CD4-positive, alpha-beta T cell (primary cell): ENCODE results near the gene ISOC2. TPM values are rescaled to one million over a fixed set of nuclear protein-coding genes. Genes with fewer than 3 reads are reported as not detected.
"Not testable (repeated sequence)": the region's sequence is repeated elsewhere in the genome, so short reads cannot be mapped to it uniquely, and the experiment has no call there.

Experiments
- ATAC-seq: fragments of 200-7000 bp; cut with Tn5 transposase; one replicate; pipeline ENCODE4 v1.10.0; 2022; ENCODE audit warnings: mild to moderate bottlenecking; ENCODE audit not compliant: poor library complexity
- CTCF ChIA-PET: fragments of 350-600 bp; sonication (Branson Sonifier 250); formaldehyde crosslinking; loops from one replicate; lab custom pipeline; 2021; ENCODE audit warnings: antibody characterized with exemption, inconsistent platforms; lab: Charles Lee
- POLR2A ChIA-PET: fragments of 350-600 bp; sonication (Branson Sonifier 250); formaldehyde crosslinking; loops from one replicate; lab custom pipeline; 2021; ENCODE audit warnings: antibody characterized with exemption, inconsistent platforms; lab: Charles Lee
- DNase-seq, 14 experiments: peaks; one replicate each; pipeline ENCODE4 v3.0.0-alpha.2; 2013 to 2020; ENCODE audit warnings: mixed read lengths in 2 of 14
- H3K27ac ChIP-seq, 2 donors: one replicate each; pipeline versions ENCODE4 v1.5.1 to v1.7.0; 2013; ENCODE audit warnings: low read length in 2 of 2, low read depth in 1 of 2, mild to moderate bottlenecking in 1 of 2
- H3K27me3 ChIP-seq, 2 experiments: 1 replicate in 1 of 2; 2 replicates in 1 of 2; pipeline versions ENCODE4 v1.6.1 to v1.7.0; 2013; ENCODE audit warnings: low read length in 2 of 2, control low read depth in 1 of 2, mild to moderate bottlenecking in 1 of 2, moderate library complexity in 1 of 2; ENCODE audit not compliant: insufficient read depth in 2 of 2, control insufficient read depth in 1 of 2
- H3K36me3 ChIP-seq: one replicate; pipeline ENCODE4 v1.6.1; 2013; ENCODE audit warnings: low read length, control low read depth; ENCODE audit not compliant: insufficient read depth
- H3K4me1 ChIP-seq: one replicate; pipeline ENCODE4 v1.6.1; 2013; ENCODE audit warnings: low read length, control low read depth; ENCODE audit not compliant: insufficient read depth
- H3K4me3 ChIP-seq: one replicate; pipeline ENCODE4 v1.5.1; 2013; ENCODE audit warnings: mild to moderate bottlenecking, low read length, moderate library complexity
- H3K9me3 ChIP-seq, 2 experiments: 1 replicate in 1 of 2; 2 replicates in 1 of 2; pipeline versions ENCODE4 v1.6.1 to v1.7.0; 2013; ENCODE audit warnings: low read length in 2 of 2, mild to moderate bottlenecking in 2 of 2, control low read depth in 1 of 2, moderate library complexity in 1 of 2; ENCODE audit not compliant: control insufficient read depth in 1 of 2, insufficient read depth in 1 of 2
- H3K27ac Mint-ChIP-seq: one replicate; pipeline ENCODE4 v1.8.0; 2020; ENCODE audit warnings: mixed read lengths
- H3K27me3 Mint-ChIP-seq: one replicate; pipeline ENCODE4 v1.8.0; 2021; ENCODE audit warnings: mixed read lengths
- H3K36me3 Mint-ChIP-seq: one replicate; pipeline ENCODE4 v1.8.0; 2021; ENCODE audit warnings: low read depth, mixed read lengths
- H3K4me1 Mint-ChIP-seq: one replicate; pipeline ENCODE4 v1.8.0; 2021; ENCODE audit warnings: low read depth, mixed read lengths
- H3K4me3 Mint-ChIP-seq: one replicate; pipeline ENCODE4 v1.8.0; 2020; ENCODE audit warnings: mild to moderate bottlenecking, mixed read lengths
- H3K9me3 Mint-ChIP-seq: one replicate; pipeline ENCODE4 v1.8.0; 2020; ENCODE audit warnings: mixed read lengths
- intact Hi-C, 2 experiments: fragments of 100-400 bp; cut with DNase I in 1 of 2; cut with micrococcal nuclease in 1 of 2; formaldehyde crosslinking; loops; one replicate each; pipeline versions ENCODE4 v1.15.1 to v1.9.0; 2023 to 2025; cut with DNase I, micrococcal nuclease
- total RNA-seq, 174 experiments: library from RNA in 2 of 174; stranded (reverse) in 2 of 174; gene quantifications; one replicate each; pipeline ENCODE4 v1.2.3 and lab custom pipeline; 2021 to 2026
- TF ChIP-seq, protein P1 (sequence below): fragments of 200-600 bp; IDR thresholded peaks from one replicate; pipeline ENCODE4 v1.8.0; 2022; ENCODE audit warnings: antibody characterized with exemption, mild to moderate bottlenecking

The ISOC2 gene
- total RNA-seq, 2 experiments from 2014 or later: 1.5 to 2.2 TPM

DNA sequence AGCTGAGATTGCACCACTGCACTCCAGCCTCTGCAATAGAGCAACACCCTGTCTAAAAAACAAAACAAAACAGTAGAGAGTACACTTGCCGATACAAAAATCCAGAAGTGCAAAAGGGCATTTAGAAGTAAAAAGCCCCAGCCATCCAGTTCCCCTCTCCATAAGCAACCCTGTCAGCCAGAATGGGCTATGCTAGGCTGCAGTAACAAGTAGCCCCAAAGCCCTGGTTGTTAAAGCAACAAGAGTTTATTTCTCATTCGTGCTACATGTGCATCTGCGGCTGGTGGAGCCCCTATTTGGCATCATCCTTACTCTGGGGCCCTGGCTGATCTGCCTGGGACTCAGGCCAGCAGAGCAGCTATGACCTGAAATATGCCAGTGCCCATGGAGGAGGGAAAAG is 36.9 kb downstream of the ISOC2 start:
- Histone ChIP-seq H3K4me3 (no peak overlapping the region), H3K27me3 (peaks cover 7 to 8% of the 10 kb centered on the region in 2 experiments), H3K36me3 (no peaks in the 10 kb centered on the region), H3K27ac (no peak overlapping the region), H3K4me1 (peaks cover 23% of the 10 kb centered on the region), H3K9me3 (peaks cover 0 to 4% of the 10 kb centered on the region in 2 experiments)
- intact Hi-C loops: no loop called here
- ChIA-PET POLR2A (no interaction called here), CTCF (no interaction called here)
- ATAC-seq (no peak), DNase-seq (no peak)
- peaks cover 11% of the 10 kb centered on the region for H3K27me3 Mint-ChIP-seq
- TF ChIP-seq, protein P1, sequence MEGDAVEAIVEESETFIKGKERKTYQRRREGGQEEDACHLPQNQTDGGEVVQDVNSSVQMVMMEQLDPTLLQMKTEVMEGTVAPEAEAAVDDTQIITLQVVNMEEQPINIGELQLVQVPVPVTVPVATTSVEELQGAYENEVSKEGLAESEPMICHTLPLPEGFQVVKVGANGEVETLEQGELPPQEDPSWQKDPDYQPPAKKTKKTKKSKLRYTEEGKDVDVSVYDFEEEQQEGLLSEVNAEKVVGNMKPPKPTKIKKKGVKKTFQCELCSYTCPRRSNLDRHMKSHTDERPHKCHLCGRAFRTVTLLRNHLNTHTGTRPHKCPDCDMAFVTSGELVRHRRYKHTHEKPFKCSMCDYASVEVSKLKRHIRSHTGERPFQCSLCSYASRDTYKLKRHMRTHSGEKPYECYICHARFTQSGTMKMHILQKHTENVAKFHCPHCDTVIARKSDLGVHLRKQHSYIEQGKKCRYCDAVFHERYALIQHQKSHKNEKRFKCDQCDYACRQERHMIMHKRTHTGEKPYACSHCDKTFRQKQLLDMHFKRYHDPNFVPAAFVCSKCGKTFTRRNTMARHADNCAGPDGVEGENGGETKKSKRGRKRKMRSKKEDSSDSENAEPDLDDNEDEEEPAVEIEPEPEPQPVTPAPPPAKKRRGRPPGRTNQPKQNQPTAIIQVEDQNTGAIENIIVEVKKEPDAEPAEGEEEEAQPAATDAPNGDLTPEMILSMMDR: no peak
- H3K36me3 Mint-ChIP-seq: no peaks in the 10 kb centered on the region
- no peaks in the 10 kb centered on the region for H3K9me3 Mint-ChIP-seq
- no peak overlapping the region for H3K27ac Mint-ChIP-seq
- no peak overlapping the region for H3K4me3 Mint-ChIP-seq
- peaks cover 22% of the 10 kb centered on the region for H3K4me1 Mint-ChIP-seq

- H3K27me3 ChIP-seq: peaks cover 2 to 5% of the 10 kb centered on the region in 2 experiments
- POLR2A ChIA-PET: no interaction called here
- intact Hi-C loops: no loop called here
- H3K4me3 ChIP-seq: no peak overlapping the region
- TF ChIP-seq, protein P1: no peak
- DNase-seq (no peak), ATAC-seq (no peak)
- no peaks in the 10 kb centered on the region for H3K9me3 ChIP-seq
- no peak overlapping the region for H3K27ac Mint-ChIP-seq
- H3K27ac ChIP-seq: no peak overlapping the region
- H3K4me1 ChIP-seq: peaks cover 24% of the 10 kb centered on the region
- H3K27me3 Mint-ChIP-seq: peaks cover 1% of the 10 kb centered on the region
- CTCF ChIA-PET: no interaction called here
- no peaks in the 10 kb centered on the region for H3K9me3 Mint-ChIP-seq
- H3K4me3 Mint-ChIP-seq: no peak overlapping the region
- peaks cover 23% of the 10 kb centered on the region for H3K4me1 Mint-ChIP-seq
- no peaks in the 10 kb centered on the region for H3K36me3 ChIP-seq
- no peaks in the 10 kb centered on the region for H3K36me3 Mint-ChIP-seq
Measured at GRCh38 chr19:55423225-55424005, 38.0 kb downstream of the ISOC2 start.

DNA sequence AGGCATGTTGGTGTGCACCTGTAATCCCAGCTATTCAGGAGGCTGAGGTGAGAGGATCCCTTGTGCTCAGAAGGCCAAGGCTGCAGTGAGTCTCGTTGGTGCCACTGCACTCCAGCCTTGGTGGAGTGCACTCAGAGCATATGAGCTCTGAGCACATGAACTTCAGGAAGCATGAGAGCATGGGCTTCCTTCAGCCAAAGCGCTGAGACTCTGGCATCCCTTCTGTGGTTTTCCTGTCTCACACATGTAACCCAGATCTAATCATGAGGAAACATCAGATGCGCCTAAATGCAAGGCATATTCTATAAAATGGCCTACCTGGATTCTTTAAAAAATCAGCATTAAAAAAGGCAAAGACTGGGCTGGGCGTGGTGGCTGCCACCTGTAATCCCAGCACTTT is 40.2 kb downstream of the ISOC2 start:
- H3K9me3 Mint-ChIP-seq, H3K27me3 Mint-ChIP-seq, H3K36me3 Mint-ChIP-seq, H3K27me3 ChIP-seq, H3K4me3 ChIP-seq, H3K36me3 ChIP-seq, H3K9me3 ChIP-seq, H3K27ac ChIP-seq, intact Hi-C loops: not testable (repeated sequence)
- peak overlapping the region; percentile 68 for H3K27ac Mint-ChIP-seq
- peaks cover 31% of the 10 kb centered on the region for H3K4me1 ChIP-seq
- CTCF ChIA-PET: interaction anchor here (0.7 to 1.0 kb wide), 2 partner anchors 65 to 83 kb away, joined by 3 to 4 read pairs; no protein-coding TSS in a partner anchor
- ATAC-seq (peak; percentile 94), DNase-seq (peak in 10 of 14 experiments; percentile 13 to 77 (median 38))
- peaks cover 28% of the 10 kb centered on the region for H3K4me1 Mint-ChIP-seq
- POLR2A ChIA-PET: interaction anchor here (1.7 kb wide), 1 partner anchor 13 kb away, joined by 13 read pairs; the partner anchor contains the start of gene UBE2S
- H3K4me3 Mint-ChIP-seq: peak overlapping the region; percentile 32
